Measurements from ENCODE around the gene KRTAP12-4.
"Not testable (repeated sequence)": the region's sequence is repeated elsewhere in the genome, so short reads cannot be mapped to it uniquely, and the experiment has no call there.

The KRTAP12-4 gene

GRCh38 chr21:44610157-44610843 is 44.2 kb downstream of the KRTAP12-4 start:
- DNase-seq = not testable (repeated sequence)

- DNase-seq = no peak
Measured at GRCh38 chr21:44609193-44609592, 45.3 kb downstream of the KRTAP12-4 start.

GRCh38 chr21:44606495-44606894 is 48.0 kb downstream of the KRTAP12-4 start:
- DNase-seq = no peak
